Left kidney (tissue), 2 donors: ENCODE results near the gene BORCS5. TPM values are rescaled to one million over a fixed set of nuclear protein-coding genes. Genes with fewer than 3 reads are reported as not detected.
A peak's percentile ranks its signal among the peaks of the same experiment; 100 is the strongest.
"Not testable (repeated sequence)": the region's sequence is repeated elsewhere in the genome, so short reads cannot be mapped to it uniquely, and the experiment has no call there.

Experiments
- DNase-seq: peaks from one replicate; pipeline ENCODE4 v3.0.0-alpha.2; 2013
- polyA plus RNA-seq: library from polyadenylated mRNA; unstranded; fragments of 120-200 nt; gene quantifications from one replicate; pipeline ENCODE4 v1.2.1, GENCODE V29; 2013; ENCODE audit not compliant: insufficient read length

BORCS5 gene
- polyA plus RNA-seq, 1 donor = 9.0 TPM

- no peak for DNase-seq
These were observed 30.6 kb downstream of the BORCS5 start for GRCh38 chr12:12387501-12387900.

- no peak for DNase-seq
These were observed 35.5 kb downstream of the BORCS5 start for GRCh38 chr12:12392413-12392812.

- no peak for DNase-seq
These were observed 36.3 kb downstream of the BORCS5 start for GRCh38 chr12:12393171-12393570.

- no peak for DNase-seq
These were observed 39.8 kb downstream of the BORCS5 start for GRCh38 chr12:12396694-12397093.

GRCh38 chr12:12397184-12397583, 40.3 kb downstream of the BORCS5 start:
- no peak for DNase-seq

- DNase-seq = peak; percentile 59
These were observed 41.4 kb downstream of the BORCS5 start for GRCh38 chr12:12398026-12398859.

- no peak for DNase-seq
These were observed 42.3 kb downstream of the BORCS5 start for GRCh38 chr12:12399161-12399560.

GRCh38 chr12:12399776-12400305, 43.0 kb downstream of the BORCS5 start:
- DNase-seq = no peak

- no peak for DNase-seq
These were observed 43.9 kb downstream of the BORCS5 start for GRCh38 chr12:12400793-12401192.

GRCh38 chr12:12403264-12404248, 46.7 kb downstream of the BORCS5 start:
- no peak for DNase-seq

GRCh38 chr12:12404297-12404696, 47.4 kb downstream of the BORCS5 start:
- no peak for DNase-seq

- DNase-seq = no peak
These were observed 49.0 kb downstream of the BORCS5 start for GRCh38 chr12:12405882-12406281.

GRCh38 chr12:12406762-12407161, 49.9 kb downstream of the BORCS5 start:
- DNase-seq = no peak

GRCh38 chr12:12408265-12408690, 51.4 kb downstream of the BORCS5 start:
- no peak for DNase-seq

GRCh38 chr12:12409337-12409736, 52.5 kb downstream of the BORCS5 start:
- not testable (repeated sequence) for DNase-seq

GRCh38 chr12:12415886-12416285, 59.0 kb downstream of the BORCS5 start:
- DNase-seq = no peak

- DNase-seq = not testable (repeated sequence)
These were observed 62.3 kb downstream of the BORCS5 start for GRCh38 chr12:12419165-12419564.

GRCh38 chr12:12423367-12423766, 66.5 kb downstream of the BORCS5 start:
- no peak for DNase-seq

GRCh38 chr12:12425001-12425400, 68.1 kb downstream of the BORCS5 start:
- DNase-seq = no peak

GRCh38 chr12:12425616-12426015, 68.7 kb downstream of the BORCS5 start:
- no peak for DNase-seq

- DNase-seq = no peak
These were observed 70.7 kb downstream of the BORCS5 start for GRCh38 chr12:12427568-12427967.

- DNase-seq = no peak
These were observed 71.2 kb downstream of the BORCS5 start for GRCh38 chr12:12428047-12428446.
